NCI-H526 (cell line): Measurements from ENCODE around the gene NETO1.

Experiments
- DNase-seq, 2 experiments: peaks; one replicate each; lab custom pipeline; 2025; lab: John Stamatoyannopoulos, UW

Gene NETO1

DNA sequence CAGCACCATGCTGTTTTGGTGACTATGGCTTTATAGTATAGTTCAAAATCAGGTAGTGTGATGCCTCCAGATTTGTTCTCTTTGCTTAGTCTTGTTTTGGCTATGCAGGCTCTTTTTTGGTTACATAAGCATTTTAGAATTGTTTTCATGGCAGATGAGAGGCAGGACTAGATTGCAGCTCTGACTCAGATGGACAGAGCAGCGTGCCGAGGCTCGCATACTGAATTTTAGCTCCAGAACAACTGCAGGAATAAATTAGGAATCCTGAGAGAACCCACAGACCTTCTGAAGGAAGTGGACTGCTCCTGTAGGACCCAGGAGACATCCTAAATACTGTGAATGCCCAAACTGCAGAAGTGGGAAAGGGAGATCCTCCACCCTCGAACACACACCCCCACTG lies 141.6 kb downstream of the NETO1 start:
- no peak for DNase-seq

DNA sequence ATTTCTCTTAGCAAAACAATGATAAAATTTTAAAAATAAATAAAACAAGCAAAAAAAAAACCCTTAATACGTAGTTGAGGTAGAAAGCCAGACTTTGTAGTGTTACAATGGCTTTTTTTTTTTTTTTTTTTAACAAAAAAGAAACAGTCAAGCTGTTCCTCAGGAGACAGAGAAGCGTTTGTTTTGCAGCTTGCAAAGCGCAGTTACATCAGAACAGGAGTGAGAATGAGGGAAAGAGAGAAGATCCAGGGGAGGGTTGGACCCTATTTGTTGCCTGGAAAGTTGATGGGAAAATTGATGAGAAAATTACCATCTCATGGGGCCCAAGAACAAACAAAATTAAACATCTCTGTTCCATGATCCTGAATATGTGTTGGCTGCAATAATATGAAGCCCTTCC lies 146.5 kb downstream of the NETO1 start:
- no peak for DNase-seq

DNA sequence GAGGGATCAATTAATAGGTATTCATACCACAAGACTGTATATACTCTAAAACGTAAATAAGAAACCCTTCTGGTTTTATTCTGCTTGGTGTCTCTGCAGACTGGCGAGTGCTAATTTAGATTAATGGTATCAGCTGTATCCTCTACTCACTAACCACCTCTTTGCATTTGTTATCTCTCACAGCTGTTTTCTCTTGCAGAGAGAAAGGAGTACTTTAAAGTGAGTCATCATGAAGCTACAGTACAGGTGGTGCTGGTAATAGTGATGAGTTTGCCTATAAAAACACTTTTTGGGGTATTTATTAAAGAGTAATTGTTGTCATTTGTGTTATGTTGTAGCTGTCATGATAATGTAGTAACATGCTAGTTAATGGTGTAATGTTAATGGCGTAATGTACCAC lies 147.7 kb downstream of the NETO1 start:
- no peak for DNase-seq

DNA sequence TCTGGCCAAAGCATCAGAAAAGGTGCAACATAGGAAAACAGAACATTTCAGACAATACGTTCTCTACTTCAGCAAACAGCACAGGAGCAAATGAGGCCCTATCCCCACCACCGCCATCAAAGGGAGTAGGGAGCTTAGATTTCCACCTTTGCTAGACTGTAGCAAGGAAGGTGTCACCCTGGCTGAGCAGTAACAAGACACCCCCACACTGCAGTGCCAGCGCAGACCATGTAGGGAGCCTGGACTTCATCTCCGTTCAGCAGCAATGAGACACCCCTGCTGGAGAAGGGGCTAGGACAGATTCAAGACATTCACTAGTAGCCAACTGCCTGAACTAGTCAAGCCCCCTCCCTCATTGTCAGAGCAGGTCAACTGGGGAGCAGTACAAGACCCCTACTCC lies 163.6 kb downstream of the NETO1 start:
- no peak for DNase-seq

DNA sequence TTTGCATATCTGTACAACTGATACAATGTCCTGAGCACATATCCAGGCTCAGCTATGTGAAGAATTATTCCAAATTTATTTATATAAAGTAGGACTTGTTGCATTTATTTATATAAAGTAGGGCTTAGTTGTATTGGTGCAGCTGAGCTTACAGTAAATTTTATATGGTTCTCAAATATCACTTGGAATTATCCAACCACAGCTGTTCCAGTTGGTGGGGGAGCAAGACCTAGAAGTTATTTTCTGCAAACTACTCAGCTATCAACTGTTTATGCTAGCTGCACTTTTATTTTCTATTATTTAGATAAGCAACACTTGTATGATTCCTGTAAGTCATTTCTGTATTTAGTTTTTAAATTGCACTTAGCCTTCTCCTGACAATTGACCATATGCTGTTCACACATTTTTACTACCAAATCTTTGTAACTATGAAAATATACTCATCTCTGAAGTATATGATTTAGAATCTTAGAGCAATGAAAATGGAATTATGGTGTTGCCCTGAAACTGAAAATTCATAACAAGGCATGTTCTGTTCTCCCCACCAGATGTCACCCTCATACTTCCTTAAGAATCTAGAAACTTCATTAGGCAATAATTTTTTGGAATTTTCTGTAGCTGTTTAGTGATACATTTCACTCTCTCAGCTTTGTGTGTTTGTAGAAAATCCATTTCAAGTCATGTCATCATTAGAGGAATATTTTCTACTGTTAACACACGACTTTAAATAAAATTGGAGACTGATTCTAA lies 166.7 kb downstream of the NETO1 start:
- DNase-seq = peak in 1 of 2 experiments; percentile 24

DNA sequence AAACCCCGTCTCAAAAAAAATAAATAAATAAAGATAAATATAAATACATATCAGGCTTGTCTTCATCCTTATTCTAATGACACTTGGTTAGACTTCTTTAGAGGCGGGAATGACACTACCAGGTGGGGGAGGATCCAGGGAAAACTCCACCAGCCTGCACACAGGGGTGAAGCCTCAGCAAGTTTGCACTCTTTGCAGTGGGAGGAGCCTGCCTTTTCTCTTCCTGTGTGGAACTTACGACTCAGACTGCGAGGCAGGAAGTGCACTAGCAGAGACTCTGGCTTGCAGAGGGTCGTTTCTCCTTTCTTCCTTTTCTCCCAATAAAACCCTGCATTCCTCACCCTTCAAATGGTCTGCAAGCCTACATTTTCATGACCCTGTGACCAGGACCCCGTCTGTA lies 170.1 kb downstream of the NETO1 start:
- no peak for DNase-seq

DNA sequence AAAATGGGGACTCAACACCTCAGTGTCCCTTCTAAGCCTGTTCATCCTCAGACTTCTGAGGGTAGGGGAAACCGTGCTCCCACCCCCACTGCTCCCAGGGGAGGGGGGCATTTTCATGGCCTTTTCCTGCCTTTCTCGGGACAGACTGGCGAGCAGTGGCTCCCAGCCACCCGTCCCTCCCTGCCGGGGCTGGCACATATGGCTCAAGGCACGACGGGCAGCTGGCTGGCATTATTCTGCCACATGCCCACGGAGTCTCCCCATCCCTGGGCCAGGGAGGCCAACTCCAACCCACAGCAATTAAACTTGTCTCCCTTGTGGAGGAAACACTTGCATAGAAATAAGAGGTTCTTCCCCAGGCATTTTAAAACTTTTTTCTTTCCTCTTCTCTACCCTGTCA lies 175.2 kb downstream of the NETO1 start:
- DNase-seq = no peak
